ENCODE measurements around the gene STARD9. TPM values are rescaled to one million over a fixed set of nuclear protein-coding genes. Genes with fewer than 3 reads are reported as not detected.
"Not testable (repeated sequence)": the region's sequence is repeated elsewhere in the genome, so short reads cannot be mapped to it uniquely, and the experiment has no call there.

Gene STARD9
- total RNA-seq, 1 donor from 2014 or later: 35.1 TPM

GRCh38 chr15:42595626-42596240 lies 20.3 kb downstream of the STARD9 start:
- no peaks in the 10 kb centered on the region for H3K9me3 ChIP-seq
- no peak for TF ChIP-seq POLR2A (IDR thresholded peaks at IDR 0.05)
- no peak for TF ChIP-seq CTCF (IDR thresholded peaks at IDR 0.05)
- TF ChIP-seq POLR2AphosphoS5 (IDR thresholded peaks at IDR 0.05; ENCODE audit: insufficient read depth in 1 of 2, low read depth in 1 of 2): no peak
- H3K27me3 ChIP-seq: no peaks in the 10 kb centered on the region

GRCh38 chr15:42601316-42601715 lies 25.9 kb downstream of the STARD9 start:
- DNase-seq (ENCODE audit: extremely low spot score in 2 of 2); H3K36me3 ChIP-seq; H3K4me3 ChIP-seq; H3K27me3 ChIP-seq; H3K27ac ChIP-seq; H3K9me3 ChIP-seq; intact Hi-C loops (cut with DNase I): not testable (repeated sequence)
- peaks cover 29% of the 10 kb centered on the region for H3K4me1 ChIP-seq

More at GRCh38 chr15:42595626-42596240, 20.3 kb downstream of the STARD9 start:
- DNase-seq (ENCODE audit: extremely low spot score in 2 of 2): no peak
- Histone ChIP-seq H3K4me3 (no peak overlapping the region), H3K27ac (peak overlapping the region; percentile 79), H3K36me3 (no peaks in the 10 kb centered on the region), H3K4me1 (peaks cover 28% of the 10 kb centered on the region)
- intact Hi-C loops (cut with DNase I): no loop called here

- H3K4me1 ChIP-seq: peaks cover 28% of the 10 kb centered on the region
- no peak for TF ChIP-seq POLR2A (IDR thresholded peaks at IDR 0.05)
- TF ChIP-seq CTCF (IDR thresholded peaks at IDR 0.05): no peak
- no peak for TF ChIP-seq POLR2AphosphoS5 (IDR thresholded peaks at IDR 0.05; ENCODE audit: insufficient read depth in 1 of 2, low read depth in 1 of 2)
- no peak overlapping the region for H3K27ac ChIP-seq
- intact Hi-C loops (cut with DNase I): no loop called here
- H3K27me3 ChIP-seq: no peaks in the 10 kb centered on the region
- H3K36me3 ChIP-seq: no peaks in the 10 kb centered on the region
- no peak overlapping the region for H3K4me3 ChIP-seq
- no peak for DNase-seq (ENCODE audit: extremely low spot score in 2 of 2)
- H3K9me3 ChIP-seq: no peaks in the 10 kb centered on the region
Observed at GRCh38 chr15:42602501-42602900, 27.1 kb downstream of the STARD9 start.

- H3K27ac ChIP-seq: no peak overlapping the region
- DNase-seq (ENCODE audit: extremely low spot score in 2 of 2): no peak
- no peaks in the 10 kb centered on the region for H3K36me3 ChIP-seq
- intact Hi-C loops (cut with DNase I): no loop called here
- H3K27me3 ChIP-seq: no peaks in the 10 kb centered on the region
- TF ChIP-seq POLR2AphosphoS5 (IDR thresholded peaks at IDR 0.05; ENCODE audit: insufficient read depth in 1 of 2, low read depth in 1 of 2) (no peak), POLR2A (IDR thresholded peaks at IDR 0.05) (no peak), CTCF (IDR thresholded peaks at IDR 0.05) (no peak)
- H3K9me3 ChIP-seq: no peaks in the 10 kb centered on the region
- no peak overlapping the region for H3K4me3 ChIP-seq
- peaks cover 40% of the 10 kb centered on the region for H3K4me1 ChIP-seq
Observed at GRCh38 chr15:42603978-42604377, 28.6 kb downstream of the STARD9 start.

GRCh38 chr15:42604894-42605744 lies 29.7 kb downstream of the STARD9 start:
- intact Hi-C loops (cut with DNase I): no loop called here
- peaks cover 48% of the 10 kb centered on the region for H3K4me1 ChIP-seq
- H3K27me3 ChIP-seq: no peaks in the 10 kb centered on the region
- TF ChIP-seq CTCF (IDR thresholded peaks at IDR 0.05) (no peak), POLR2AphosphoS5 (IDR thresholded peaks at IDR 0.05; ENCODE audit: insufficient read depth in 1 of 2, low read depth in 1 of 2) (peak in 1 of 2 donors; percentile 51)
- H3K4me3 ChIP-seq: no peak overlapping the region
- peak overlapping the region; percentile 62 for H3K27ac ChIP-seq
- no peak for DNase-seq (ENCODE audit: extremely low spot score in 2 of 2)
- no peaks in the 10 kb centered on the region for H3K36me3 ChIP-seq
- H3K9me3 ChIP-seq: no peaks in the 10 kb centered on the region
